Ascending aorta (tissue), 2 donors: ENCODE data around the gene CTSV. TPM values are rescaled to one million over a fixed set of nuclear protein-coding genes. Genes with fewer than 3 reads are reported as not detected.
"Not testable (repeated sequence)": the region's sequence is repeated elsewhere in the genome, so short reads cannot be mapped to it uniquely, and the experiment has no call there.

ENCODE experiments used
- DNase-seq, 2 donors: peaks; one replicate each; pipeline ENCODE4 v3.0.0-alpha.2; 2019; ENCODE audit warnings: low spot score in 2 of 2
- H3K27ac ChIP-seq, 2 donors: fragments of 200-600 bp; sonication (generic); one replicate each; pipeline ENCODE4 v1.5.1; 2016 to 2017; ENCODE audit warnings: mild to moderate bottlenecking in 1 of 2
- H3K27me3 ChIP-seq: fragments of 200-600 bp; sonication (generic); one replicate; pipeline ENCODE4 v1.5.1; 2017
- H3K36me3 ChIP-seq, 2 donors: fragments of 200-600 bp; sonication (generic); one replicate each; pipeline ENCODE4 v1.5.1; 2016
- H3K4me1 ChIP-seq, 2 donors: fragments of 200-600 bp; sonication (generic); one replicate each; pipeline ENCODE4 v1.5.1; 2016 to 2017; ENCODE audit warnings: mild to moderate bottlenecking in 1 of 2
- H3K4me3 ChIP-seq, 2 donors: fragments of 200-600 bp; sonication (generic); one replicate each; pipeline ENCODE4 v1.5.1; 2016 to 2017; ENCODE audit warnings: mild to moderate bottlenecking in 1 of 2
- H3K9me3 ChIP-seq, 2 donors: fragments of 200-600 bp; sonication (generic); one replicate each; pipeline ENCODE4 v1.5.1; 2016
- intact Hi-C: fragments of 100-400 bp; cut with DNase I; formaldehyde crosslinking; loops from one replicate; pipeline ENCODE4 v1.15.1; 2023
- total RNA-seq: library from RNA; depleted of rRNA; stranded (reverse); fragments of >200 nt; gene quantifications from one replicate; pipeline ENCODE4 v1.1.0, GENCODE V29; 2016
- TF ChIP-seq, protein P1 (sequence below), 3 experiments: fragments of 200-600 bp in 2 of 3; fragments of 450-650 bp in 1 of 3; sonication (generic) in 2 of 3; IDR thresholded peaks; one replicate each; pipeline ENCODE4 v1.5.1; 2016 to 2019; ENCODE audit warnings: antibody characterized with exemption in 3 of 3, mild to moderate bottlenecking in 1 of 3, moderate library complexity in 1 of 3

The CTSV gene
- total RNA-seq, 1 donor from 2014 or later: not detected

DNA sequence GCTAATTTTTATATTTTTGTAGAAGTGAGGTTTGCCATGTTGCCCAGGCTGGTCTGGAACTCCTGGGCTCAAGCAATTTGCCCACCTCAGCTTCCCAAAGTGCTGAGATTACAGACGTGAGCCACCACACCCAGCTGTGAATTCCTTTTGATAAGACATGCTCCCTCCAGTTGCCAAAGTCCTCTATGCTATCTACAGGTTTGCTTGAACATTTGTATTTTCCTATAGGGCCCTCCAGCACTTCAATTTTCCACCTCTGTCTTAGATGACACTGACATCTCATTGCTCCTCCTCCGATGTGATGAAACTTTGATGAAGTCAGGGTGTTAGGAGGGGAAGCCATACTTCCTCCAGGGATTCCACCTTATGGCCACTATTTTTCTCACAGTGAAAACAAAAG, 25.2 kb upstream of the CTSV start:
- H3K4me1 ChIP-seq: no peaks in the 10 kb centered on the region
- intact Hi-C loops: no loop called here

DNA sequence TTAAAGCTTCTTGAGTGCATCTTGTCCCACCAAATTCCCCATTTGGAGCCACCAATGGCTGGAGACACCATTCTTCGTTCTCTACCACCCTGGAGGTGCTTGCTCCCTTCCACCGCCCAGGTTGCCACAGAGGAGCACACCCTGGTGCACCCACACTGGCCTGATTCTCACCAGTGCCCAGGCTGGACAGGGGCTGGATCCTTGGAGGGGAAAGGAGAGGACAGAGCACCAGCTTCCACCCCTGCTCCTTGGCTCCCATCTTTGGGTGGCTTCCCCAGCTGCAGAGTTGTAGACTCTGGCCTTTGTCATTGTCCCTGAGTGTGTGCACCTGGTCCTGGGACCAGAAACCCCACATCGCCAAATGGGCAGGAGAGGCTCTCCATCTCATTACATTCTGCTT, 21.9 kb upstream of the CTSV start:
- H3K36me3 ChIP-seq: no peaks in the 10 kb centered on the region
- H3K4me3 ChIP-seq: no peak overlapping the region
- H3K4me1 ChIP-seq: no peaks in the 10 kb centered on the region
- intact Hi-C loops: no loop called here
- H3K27ac ChIP-seq: no peak overlapping the region
- no peak for DNase-seq
- TF ChIP-seq, protein P1, sequence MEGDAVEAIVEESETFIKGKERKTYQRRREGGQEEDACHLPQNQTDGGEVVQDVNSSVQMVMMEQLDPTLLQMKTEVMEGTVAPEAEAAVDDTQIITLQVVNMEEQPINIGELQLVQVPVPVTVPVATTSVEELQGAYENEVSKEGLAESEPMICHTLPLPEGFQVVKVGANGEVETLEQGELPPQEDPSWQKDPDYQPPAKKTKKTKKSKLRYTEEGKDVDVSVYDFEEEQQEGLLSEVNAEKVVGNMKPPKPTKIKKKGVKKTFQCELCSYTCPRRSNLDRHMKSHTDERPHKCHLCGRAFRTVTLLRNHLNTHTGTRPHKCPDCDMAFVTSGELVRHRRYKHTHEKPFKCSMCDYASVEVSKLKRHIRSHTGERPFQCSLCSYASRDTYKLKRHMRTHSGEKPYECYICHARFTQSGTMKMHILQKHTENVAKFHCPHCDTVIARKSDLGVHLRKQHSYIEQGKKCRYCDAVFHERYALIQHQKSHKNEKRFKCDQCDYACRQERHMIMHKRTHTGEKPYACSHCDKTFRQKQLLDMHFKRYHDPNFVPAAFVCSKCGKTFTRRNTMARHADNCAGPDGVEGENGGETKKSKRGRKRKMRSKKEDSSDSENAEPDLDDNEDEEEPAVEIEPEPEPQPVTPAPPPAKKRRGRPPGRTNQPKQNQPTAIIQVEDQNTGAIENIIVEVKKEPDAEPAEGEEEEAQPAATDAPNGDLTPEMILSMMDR (IDR thresholded peaks at IDR 0.05): no peak
- H3K27me3 ChIP-seq: no peaks in the 10 kb centered on the region
- peaks cover 0 to 3% of the 10 kb centered on the region in 2 donors for H3K9me3 ChIP-seq

More for the DNA sequence above, 25.2 kb upstream of the CTSV start:
- DNase-seq: no peak
- no peaks in the 10 kb centered on the region for H3K27me3 ChIP-seq
- no peaks in the 10 kb centered on the region for H3K36me3 ChIP-seq
- H3K27ac ChIP-seq: no peak overlapping the region
- TF ChIP-seq, protein P1 (IDR thresholded peaks at IDR 0.05): no peak
- peaks cover 3 to 7% of the 10 kb centered on the region in 2 donors for H3K9me3 ChIP-seq
- no peak overlapping the region for H3K4me3 ChIP-seq

DNA sequence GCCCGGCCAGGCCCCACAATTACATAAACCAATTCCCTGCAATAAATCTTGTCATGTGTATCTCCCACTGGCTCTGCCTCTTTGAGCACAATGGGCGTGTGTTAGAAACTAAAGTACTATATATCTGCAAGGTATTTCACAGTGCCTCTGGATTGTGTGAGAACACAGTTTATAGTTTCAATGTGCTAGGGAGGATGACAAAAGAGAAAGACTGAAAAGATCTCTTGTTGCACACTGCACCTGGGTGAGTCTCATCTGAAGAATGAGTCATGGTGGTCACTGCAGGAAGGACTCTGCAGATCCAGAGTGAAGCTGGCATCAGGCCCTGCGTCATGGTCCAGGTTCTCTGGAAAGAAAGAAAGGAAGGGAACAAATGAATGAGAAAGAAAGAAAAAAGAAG, 20.7 kb upstream of the CTSV start:
- intact Hi-C loops: no loop called here
- Histone ChIP-seq H3K4me1 (no peaks in the 10 kb centered on the region), H3K9me3 (no peaks in the 10 kb centered on the region), H3K4me3 (no peak overlapping the region), H3K36me3 (no peaks in the 10 kb centered on the region), H3K27me3 (no peaks in the 10 kb centered on the region), H3K27ac (no peak overlapping the region)
- no peak for DNase-seq
- TF ChIP-seq, protein P1 (IDR thresholded peaks at IDR 0.05): no peak

DNA sequence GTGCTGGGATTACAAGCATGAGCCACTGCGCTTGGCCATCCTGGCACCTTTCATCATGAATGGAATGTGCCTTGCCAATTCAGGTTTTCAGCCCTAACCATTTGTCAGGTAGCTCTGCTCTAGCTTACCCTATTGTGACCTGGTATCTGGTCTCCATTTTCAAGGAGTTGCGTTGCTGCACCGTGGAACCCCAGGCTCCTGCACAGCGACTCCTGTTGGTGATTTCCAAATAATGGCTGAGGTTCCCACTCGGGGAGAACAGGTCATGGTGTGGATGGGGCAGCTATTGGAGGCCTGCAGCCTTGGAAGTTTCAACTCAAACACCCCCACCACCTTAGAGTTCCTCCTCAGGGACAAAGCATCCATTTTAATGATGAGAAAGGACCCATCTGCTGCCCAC, 18.7 kb upstream of the CTSV start:
- H3K9me3 ChIP-seq: no peaks in the 10 kb centered on the region
- H3K4me3 ChIP-seq: no peak overlapping the region
- H3K27me3 ChIP-seq: no peaks in the 10 kb centered on the region
- TF ChIP-seq, protein P1 (IDR thresholded peaks at IDR 0.05): no peak
- DNase-seq: no peak
- H3K27ac ChIP-seq: no peak overlapping the region
- intact Hi-C loops: no loop called here
- no peaks in the 10 kb centered on the region for H3K4me1 ChIP-seq
- H3K36me3 ChIP-seq: no peaks in the 10 kb centered on the region

DNA sequence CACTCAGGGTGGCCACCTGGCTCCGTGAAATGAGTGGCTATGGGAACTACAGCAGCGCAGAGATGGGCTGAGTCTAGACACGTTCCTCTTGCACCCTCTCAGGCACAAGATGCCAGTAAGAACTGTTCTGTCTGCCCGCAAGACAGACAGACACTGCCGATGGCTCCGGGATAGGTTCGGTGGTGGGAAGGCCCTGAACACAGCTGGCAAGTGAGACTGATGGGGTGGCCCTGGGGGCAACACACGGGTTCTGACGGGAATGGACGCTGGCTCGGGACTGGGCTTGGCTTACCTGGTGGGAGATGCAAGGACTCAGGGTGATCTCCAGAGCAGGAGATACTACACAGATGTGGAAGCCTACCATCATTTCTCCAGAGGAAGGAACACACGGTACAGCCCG, 16.9 kb upstream of the CTSV start:
- H3K9me3 ChIP-seq, H3K27me3 ChIP-seq, H3K4me1 ChIP-seq, intact Hi-C loops, DNase-seq, H3K36me3 ChIP-seq, H3K4me3 ChIP-seq, H3K27ac ChIP-seq: not testable (repeated sequence)

DNA sequence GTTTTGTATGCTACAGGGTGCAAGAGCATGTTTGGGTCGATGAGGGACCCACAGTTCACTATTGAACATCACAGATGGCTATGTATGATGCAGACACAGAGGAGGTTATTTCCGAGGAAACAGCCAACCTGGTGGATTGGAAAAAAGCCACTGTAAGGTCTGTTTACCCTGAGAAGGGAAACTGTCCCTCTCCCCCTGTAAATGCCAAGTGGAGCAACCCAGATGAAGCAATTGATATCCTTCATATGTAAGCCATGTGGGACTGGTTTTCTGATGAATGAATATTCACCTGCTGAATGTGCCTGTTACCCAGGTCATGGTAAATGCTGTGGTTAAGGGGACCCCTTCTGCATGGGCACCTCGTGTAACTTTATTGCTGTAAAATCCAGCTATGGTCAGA, 14.8 kb upstream of the CTSV start:
- TF ChIP-seq, protein P1 (IDR thresholded peaks at IDR 0.05): no peak
- H3K27me3 ChIP-seq: no peaks in the 10 kb centered on the region
- H3K9me3 ChIP-seq: no peaks in the 10 kb centered on the region
- DNase-seq: no peak
- no peak overlapping the region for H3K27ac ChIP-seq
- H3K4me1 ChIP-seq: no peaks in the 10 kb centered on the region
- no peak overlapping the region for H3K4me3 ChIP-seq
- H3K36me3 ChIP-seq: no peaks in the 10 kb centered on the region
- intact Hi-C loops: no loop called here
